Kidney tubule cell (primary cell): ENCODE measurements around the gene TPBGL.
A peak's percentile ranks its signal among the peaks of the same experiment; 100 is the strongest.
"Not testable (repeated sequence)": the region's sequence is repeated elsewhere in the genome, so short reads cannot be mapped to it uniquely, and the experiment has no call there.

Source experiments
- DNase-seq: peaks from one replicate; pipeline ENCODE4 v3.0.0-alpha.2; 2018; ENCODE audit warnings: low spot score

TPBGL gene

DNA sequence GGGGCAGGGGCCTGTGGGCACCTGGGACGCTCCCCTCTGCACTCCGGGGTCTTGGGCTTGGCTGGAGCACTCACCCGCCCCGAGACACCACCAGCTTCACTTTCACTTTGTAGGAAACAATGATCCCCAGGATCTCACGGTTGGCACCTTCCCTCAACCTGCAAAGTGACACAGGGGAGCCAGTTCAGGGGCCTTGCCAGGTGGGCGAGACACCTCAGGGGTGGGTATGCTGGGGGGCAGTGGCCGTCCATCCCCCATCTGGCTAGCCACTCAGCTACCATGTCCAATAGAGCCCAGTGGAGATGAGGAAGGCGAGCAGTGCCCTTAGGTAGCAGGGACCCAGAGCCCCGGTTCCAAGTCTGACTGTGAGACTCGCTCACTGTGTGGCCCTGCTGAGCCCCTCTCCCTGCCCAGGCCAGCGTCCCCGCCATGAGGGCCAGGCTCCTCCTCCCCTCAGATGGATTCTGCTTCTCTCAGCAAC is 32.3 kb downstream of the TPBGL start:
- no peak for DNase-seq

DNA sequence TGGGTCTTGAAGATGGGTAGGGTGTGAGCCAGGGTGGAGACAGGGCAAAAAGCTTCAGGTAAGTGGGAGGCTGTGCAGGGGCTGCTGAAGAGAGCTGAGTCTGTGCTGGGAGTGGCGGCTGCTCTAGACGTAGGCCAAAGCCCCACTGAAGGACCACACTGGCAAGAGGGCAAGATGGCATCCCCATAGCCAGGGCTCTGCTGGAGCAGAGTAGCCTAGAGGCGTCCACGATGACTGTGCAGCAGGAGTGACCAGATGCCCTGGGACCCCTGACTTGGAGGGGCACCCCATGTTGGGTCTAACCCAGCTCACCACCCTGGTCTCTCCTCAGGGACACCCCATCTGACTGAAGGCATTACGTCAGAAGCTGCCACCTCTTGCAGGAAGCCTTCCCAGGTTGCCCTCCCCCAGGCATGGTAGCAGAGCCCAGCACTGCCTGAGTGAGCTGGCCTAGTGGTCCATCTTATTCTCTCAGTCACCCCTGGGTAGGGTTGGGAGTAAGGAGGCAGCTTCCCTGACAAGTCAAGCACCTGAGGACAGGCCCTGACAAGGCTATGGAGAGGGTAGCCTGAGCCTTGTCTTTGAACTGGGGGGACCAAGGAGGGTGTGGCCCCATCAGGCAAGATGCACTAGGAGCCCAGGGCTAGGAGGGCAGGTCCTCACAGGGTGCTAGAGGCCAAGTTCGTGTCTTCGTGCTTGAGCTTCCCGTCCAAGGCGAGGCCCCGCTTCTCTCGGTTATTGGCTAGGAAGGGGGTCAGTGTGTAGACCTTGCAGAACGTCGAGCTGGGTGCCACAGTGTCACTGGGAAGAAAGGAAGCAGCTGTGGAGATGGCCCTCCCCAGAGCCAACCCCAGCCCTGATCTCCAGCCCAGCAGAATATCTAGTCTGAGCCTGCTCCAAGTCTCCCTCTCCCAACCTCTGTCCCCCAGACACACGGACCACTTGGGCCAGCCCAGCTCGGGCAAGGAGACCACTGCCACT is 33.1 kb downstream of the TPBGL start:
- DNase-seq = no peak

DNA sequence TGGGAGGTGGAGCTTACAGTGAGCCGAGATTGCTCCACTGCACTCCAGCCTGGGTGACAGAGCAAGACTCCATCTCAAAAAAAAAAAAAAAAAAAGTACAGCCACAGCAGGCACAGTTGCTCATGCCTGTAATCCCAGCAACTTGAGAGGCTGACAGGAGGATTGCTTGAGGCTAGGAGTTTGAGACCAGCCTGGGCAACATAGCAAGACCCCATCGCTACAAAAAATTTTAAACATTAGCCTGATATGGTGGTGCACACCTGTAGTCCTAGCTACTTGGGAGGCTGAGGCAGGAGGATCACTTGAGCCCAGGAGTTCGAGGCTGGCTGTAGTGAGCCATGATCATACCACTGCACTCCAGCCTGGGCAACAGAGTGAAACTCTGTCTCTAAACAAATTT is 34.1 kb downstream of the TPBGL start:
- not testable (repeated sequence) for DNase-seq

DNA sequence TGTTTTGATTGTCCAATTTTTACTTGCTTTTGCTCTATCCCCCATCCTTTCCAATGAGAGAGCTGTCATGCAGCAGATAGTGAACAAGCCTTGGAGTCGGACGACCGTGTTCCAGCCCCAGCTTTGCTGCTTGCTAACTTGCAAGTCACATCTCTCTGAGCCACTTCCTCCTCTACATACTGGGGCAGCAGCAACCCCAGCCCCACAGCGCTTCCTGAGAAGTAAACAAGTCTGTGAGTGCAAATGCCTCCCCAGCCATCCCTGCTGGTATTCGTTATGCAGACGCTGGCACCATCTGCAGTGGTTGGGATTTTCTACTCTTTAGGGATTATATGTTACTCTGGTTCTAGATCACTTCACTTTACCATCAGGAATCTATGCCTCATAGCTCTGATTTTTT is 35.0 kb downstream of the TPBGL start:
- DNase-seq = no peak

DNA sequence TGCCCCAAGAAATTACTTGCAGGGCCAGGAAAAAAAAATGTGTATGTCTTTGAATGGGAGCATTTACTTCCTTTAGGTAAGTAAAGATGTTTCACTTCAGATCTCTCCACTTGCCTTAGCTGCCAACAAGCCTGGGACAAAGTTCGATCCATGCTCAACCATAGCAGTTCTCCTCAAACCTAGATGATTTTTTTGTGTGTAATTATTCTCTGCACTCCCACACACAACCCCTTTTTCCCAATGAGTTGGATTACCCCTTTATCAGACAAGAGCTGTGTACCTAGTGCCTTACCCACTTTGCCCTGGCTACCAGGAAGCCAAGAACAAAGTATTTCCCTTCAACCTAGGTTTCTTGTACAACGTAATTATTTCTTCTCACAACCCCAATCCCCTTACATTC is 35.6 kb downstream of the TPBGL start:
- no peak for DNase-seq

DNA sequence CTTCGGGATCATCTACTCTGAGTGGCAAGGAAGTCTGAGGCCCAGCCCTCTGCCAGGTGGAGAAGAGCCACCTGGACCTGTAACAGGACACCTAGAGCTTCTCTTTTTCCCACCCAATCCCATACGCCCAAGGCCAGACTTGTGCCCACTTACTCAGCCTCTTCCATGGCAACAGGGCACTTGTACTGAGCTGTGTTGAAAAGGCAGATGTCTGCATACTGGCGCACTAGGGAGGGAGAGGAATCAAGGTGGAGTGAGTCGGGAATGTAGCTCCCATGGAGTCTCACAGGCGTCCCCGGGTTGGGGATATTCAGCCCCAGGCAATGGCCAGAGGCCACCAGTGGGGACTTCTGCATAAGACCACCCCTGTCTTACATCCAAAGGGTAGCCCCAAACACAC is 36.1 kb downstream of the TPBGL start:
- DNase-seq = no peak

DNA sequence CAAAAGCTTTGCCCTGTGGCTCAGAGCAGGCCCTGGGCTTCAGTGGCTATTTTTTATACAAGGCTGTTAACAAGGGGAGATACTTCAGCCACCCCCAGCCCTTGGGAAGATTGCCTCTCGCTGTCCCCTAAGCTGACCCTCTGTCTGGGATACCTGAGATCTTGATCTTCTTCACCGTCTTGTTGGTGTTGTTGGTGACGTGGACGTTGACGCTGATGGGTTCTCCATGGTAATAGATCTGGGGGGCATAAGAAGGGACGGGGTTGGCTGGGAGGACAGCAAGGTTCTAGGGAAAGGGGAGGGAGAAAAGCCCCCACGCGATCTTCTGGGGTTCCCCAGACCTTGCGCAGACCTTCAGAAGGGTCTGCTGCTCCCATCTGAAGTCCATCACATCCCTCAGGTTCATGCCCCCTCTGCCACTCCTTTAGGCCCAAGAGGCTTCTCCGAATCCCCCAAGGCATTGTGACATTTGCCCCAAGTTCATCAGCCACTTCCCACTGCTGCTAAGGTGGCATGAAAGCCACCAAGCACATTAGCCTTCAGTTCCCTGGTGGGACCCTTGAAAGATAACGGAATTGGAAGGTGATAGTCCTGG is 36.7 kb downstream of the TPBGL start:
- no peak for DNase-seq

DNA sequence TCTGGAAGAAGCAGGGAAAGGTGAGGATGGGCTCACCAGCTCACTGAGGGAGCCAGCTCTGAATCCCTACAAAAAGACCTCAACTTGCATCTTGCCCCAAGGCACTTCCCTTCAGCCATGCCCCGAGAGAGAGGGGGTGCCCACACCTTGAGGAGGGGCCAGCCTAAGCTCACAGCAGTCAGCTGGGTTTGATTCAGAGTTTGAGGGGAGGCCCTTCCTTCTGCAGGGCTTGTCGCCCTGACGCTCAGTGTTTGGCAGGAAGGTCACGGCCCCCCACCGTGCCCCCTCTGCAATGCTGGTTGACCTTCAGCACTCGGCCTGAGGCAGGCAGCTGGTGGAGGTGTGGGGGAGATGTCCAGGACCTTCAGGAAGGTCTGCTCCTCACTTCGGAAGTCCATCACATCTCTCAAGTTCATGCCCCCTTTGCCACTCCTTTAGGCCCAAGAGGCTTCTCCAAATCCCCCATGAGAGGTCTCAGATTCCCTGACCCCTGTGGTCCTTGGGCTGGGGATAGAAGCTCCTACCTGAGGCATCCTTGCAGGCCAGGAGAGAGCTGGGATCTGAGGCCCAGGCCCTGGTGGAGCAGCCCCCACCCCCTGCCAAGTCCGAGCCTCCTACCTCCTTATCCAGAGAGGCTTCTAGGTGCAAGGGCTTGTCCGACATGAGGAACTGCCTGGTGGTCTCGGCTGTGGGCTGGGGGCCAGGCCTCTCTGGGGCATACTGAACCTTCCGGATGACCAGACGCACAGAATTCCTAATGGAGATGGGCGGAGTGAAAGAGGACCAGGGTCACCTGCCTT is 37.6 kb downstream of the TPBGL start:
- no peak for DNase-seq

DNA sequence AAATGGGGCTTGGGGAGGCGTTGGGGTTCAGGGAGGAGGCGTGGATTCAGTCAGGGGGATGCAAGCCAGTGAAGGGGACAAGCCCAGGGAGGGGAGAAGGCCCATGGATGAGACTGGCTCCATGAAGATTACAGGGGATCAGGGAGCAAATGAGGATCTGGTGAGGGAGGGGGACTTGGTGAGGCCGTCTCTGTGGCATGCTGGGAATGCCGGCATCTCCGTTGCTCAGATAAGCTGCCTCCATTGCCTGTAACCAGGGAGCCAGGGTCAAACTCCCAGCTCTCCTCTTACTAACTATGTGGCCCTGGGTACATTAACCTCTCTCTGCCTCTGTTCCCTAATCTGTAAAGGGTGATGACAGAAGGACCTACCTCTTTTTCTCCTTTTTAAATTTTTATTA is 38.7 kb downstream of the TPBGL start:
- no peak for DNase-seq

DNA sequence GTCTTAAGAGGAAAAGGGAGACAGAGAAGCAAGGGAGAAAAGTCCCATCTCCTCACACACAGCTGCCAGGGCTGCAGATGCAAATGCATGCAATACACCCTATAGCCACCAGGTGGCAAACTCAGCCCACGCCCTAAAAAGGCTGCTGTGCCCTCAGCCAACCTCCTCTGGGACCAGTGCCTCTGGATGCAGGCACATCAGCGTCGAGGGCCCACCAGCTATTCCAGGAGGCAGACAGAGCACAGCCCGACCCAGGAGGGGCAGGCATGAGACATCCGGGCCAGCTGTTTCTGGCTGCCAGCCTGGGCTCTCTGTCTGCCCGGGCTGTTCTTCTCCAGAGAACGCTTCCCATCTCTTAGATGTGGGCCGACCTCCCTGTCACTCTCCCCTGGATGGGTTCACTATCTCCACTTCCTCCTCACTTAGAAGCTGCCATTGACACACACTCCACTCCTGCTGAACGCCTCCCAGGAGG is 39.7 kb downstream of the TPBGL start:
- peak; percentile 70 for DNase-seq

DNA sequence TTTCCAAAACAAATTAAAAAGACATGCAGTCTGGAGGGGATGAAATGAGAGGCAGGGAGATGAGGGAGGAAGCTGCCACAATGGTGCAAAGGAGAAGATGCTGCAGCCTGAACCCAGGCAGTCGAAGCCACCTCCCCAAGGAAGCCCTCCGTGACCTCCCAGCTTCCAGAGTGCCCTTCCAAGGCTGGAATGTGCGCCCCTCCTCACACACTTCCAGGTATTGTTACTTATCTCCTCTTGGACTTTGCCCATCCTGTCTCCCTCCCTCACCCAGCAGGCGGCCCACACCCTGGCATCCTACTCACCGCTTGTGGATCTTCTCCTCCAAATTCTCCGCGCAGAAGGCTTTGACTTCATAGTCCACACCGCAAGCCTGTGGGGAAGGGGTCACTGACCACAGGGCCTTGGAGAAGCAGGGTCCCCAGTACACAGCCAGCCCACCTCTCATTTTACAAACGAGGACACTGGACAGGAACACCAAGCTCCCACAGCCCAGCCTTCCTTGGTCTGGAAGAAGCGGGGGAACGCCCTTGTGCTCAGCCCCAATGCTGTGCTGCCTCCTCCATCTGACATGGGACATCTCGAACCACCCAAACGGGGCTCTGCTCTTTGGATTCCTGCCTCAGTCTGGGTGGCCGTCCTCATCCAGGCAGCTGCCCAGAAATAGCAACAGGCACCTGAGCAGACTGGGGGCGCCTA is 40.3 kb downstream of the TPBGL start:
- no peak for DNase-seq

DNA sequence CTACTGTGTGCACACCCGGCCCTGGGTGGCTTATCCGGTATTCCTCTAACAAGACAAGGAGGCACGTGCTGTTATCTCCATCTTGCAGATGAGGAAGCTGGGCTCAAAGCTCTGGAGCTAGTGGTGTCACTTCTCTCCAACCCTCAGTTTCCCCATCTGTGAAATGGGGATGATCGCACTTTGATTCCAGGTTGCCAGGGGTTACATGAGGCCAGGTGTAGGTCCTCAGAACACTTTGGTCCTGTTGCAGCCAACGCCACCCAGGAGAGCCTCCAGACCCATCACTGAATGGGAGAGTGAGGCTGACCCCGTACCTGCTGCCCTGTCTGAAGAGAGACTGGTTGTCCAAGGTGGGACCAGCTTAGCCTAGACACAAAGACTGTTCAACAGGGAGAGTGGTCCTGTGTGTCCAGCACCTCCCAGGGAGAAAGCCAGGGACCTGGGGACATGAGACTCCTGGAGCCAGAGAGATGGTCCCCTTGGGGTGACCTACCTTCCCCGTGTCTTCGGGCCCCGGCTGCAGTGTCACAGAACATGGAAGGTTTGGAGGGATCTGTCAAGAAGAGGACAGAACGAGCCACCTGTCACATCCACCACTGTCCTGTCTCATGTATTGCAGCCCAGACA is 41.0 kb downstream of the TPBGL start:
- no peak for DNase-seq

DNA sequence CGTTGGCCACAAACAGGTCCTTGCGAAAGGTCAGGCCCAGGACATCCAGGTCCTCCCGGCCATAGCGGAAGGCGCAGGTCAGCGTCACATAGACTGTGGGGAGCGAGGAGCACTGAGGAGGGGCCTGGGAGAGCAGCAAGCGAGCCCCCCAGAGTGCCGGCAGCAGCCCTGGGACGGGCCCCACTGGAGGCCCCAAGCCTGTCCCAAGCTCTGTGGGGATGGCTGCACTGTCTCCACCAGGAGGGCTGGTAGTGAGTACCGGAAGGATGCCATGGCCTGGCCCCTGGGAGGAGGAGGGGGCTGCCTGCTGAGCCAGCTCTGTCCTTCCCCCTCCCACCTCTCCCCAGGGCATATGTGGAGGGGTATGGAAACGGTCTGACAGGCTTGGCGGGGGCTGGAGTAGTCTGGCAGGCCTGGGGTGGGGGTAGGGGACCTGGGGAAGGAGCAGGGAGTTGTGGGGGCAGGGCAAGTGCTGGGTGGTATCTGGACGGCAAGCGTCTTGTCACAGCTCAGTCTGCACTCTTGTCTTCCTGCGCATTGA is 42.9 kb downstream of the TPBGL start:
- DNase-seq = no peak

DNA sequence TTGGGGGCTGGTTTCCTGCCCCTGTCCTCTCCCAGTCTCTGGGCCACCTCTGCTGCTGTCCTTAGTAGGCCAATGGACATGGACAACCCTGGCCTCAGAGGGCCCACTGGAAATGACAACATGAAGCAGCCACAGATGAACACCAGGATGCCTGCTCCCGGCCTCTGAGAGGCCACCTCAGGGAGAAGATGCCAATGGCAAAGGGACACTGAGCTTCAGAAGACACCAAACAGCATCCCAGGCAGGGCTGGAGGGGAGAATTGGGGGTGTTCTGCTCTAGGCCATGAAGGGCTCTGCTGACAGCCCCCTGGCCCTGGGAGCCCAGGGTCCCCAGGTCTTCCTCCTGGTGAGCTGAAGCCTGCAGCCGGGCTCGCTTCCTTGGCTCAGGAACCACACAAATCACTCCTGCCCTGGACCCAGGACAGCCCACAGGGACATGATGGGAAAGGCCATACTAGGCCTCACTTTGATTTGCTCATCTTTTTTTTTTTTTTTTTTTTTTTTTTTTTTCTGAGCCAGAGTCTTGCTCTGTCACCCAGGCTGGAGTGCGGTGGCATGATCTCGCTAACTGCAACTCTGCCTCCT is 45.3 kb downstream of the TPBGL start:
- DNase-seq = no peak

DNA sequence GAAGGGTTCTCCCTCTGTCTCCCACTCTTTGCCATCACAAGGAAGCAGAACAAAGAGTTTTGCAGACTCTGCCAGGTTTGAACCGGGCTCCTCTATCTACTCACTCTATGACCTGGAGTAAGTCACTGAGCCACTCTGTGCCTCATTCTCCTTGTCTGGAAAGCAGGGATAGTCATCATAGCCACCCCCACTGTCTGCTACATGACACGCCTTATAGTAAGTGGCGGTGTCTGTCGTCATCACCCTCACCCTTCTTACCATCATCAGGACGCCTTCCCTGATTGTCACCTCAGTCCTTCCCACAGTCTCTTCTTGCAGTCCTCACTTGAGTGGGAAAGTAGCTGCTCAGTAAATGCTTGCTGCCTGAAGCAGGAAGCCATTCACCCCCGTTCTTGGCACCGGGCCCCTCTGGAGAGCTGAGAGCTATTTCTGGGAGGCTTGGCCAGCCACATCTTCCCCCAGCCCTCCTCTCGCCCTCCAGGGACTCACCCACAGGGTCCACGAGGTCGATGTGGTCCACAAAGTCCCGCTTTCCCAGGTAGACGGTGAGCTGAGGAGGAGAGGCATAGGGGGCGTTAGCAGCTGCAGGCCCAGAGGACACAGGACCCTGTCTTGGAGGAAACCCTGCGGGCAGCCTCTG is 46.4 kb downstream of the TPBGL start:
- DNase-seq = no peak

DNA sequence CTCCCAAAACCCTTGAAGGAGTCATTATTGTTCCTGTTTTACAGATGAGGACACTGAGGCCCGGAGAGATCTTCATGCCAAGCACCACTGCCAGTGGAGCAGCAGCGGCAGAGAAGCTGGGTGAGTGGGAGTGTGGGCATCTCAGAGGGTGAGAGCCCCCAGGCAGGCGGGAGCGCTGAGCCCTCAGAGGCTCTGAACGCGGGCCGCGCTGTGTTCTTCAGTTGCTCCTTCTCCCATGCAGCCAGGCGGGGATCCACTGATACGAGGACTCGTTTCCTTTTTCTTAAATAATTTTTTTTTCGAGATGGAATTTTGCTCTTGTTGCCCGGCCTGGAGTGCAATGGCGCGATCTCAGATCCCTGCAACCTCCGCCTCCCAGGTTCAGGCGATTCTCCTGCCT is 47.0 kb downstream of the TPBGL start:
- no peak for DNase-seq

DNA sequence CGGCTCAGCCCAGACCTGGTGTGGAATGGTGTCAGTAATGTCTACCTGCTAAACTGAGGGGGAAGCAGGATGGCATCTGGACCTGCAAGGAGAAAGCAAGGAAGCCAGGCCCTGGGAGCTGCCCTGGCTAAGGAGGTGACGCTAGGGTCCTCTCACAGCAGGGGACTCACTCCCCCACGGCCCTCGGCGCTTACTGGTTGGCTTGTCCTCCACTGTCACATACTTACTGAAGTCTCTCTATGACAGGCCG is 48.9 kb downstream of the TPBGL start:
- no peak for DNase-seq

DNA sequence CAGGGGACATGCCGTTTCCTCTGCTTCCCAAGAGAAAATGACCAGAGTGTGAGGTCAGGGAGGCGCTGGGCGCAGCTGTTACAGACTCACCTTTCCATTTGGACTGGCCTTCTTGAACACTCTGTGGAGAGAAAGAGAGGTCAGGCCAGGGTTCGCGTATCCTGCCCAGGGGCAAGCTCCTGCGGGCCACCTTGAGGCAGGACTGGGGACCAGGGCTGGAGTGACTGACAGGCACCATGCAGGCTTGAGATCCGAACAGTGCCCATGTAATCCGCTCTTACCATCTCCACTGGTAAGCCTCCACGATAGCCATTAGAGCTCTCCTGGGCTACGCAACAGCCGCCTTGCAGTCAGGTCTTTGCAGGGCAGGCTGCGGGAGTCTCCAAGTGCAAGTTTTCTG is 49.3 kb downstream of the TPBGL start:
- DNase-seq = no peak

DNA sequence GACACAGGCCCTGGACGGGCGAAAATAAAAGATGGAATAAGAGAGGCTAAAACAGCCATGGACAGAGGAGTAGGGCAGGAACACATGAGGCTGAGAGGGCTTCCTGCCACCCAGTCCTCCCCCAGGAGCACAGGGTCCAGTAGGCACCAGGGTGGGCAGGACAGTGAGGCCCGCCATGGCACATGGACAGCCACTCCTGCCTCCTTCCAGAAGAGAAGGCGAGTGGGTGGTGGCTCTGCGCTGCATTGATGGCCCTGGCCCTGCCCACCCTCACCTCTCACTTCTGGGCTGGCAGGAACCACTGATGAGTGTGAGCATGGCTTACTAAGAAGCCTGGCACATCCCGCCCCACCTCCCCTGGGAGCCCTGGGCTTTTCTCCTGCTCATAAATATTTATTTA is 51.2 kb downstream of the TPBGL start:
- DNase-seq = no peak

DNA sequence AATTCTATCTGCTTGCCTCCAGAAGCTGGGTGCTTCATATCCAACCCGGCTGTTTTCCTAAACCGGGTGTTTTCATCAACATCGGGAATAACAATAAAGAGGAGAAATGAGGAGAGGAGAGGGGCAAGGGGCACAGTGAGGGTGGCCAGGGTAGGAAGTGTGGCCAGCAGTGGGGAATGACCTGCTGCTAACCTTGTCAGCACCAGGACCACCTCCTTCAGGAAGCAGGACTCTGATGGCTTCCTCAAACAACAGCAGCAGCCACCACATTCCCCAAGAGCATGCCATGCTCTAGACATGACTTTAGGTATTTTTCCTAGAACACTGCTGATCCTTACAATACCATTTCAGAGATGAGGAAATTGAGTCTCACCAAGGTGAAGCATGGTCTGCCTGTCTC is 52.4 kb downstream of the TPBGL start:
- no peak for DNase-seq
